ENCODE results near the gene GBF1. TPM values are rescaled to one million over a fixed set of nuclear protein-coding genes. Genes with fewer than 3 reads are reported as not detected.

GBF1 gene
- total and polyA plus RNA-seq, 11 donors, result 15.5 to 70.0 (median 48.2) TPM

GRCh38 chr10:102408728-102409603 lies 163.6 kb downstream of the GBF1 start:
- no peaks in the 10 kb centered on the region for H3K36me3 ChIP-seq
- peak overlapping the region in 10 of 12 donors; percentile 17 to 53 (median 42) for H3K4me3 ChIP-seq
- H3K27me3 ChIP-seq, result peaks cover 20 to 66% (median 39%) of the 10 kb centered on the region in 9 donors
- WGBS, 4 donors, result 1 to 6% (median 2%) methylated on average over 15 to 103 of the region's 103 CpGs
- H3K9me3 ChIP-seq, result no peaks in the 10 kb centered on the region
- peak in 2 of 5 donors; percentile 36 to 56 for DNase-seq
- H3K27ac ChIP-seq, result peak overlapping the region in 1 of 12 donors; percentile 99
- intact Hi-C loops (cut with DNase I), result loop anchor here in 2 of 10 donors (5.0 kb wide), 2 partner anchors 68 to 182 kb away; partner anchors contain the start of gene ELOVL3 (in 1 of the 2)
- ATAC-seq, result peak in 3 of 4 donors; percentile 6 to 60 (median 21)
- TF ChIP-seq POLR2A (IDR thresholded peaks at IDR 0.05), result no peak
- TF ChIP-seq, protein P1, sequence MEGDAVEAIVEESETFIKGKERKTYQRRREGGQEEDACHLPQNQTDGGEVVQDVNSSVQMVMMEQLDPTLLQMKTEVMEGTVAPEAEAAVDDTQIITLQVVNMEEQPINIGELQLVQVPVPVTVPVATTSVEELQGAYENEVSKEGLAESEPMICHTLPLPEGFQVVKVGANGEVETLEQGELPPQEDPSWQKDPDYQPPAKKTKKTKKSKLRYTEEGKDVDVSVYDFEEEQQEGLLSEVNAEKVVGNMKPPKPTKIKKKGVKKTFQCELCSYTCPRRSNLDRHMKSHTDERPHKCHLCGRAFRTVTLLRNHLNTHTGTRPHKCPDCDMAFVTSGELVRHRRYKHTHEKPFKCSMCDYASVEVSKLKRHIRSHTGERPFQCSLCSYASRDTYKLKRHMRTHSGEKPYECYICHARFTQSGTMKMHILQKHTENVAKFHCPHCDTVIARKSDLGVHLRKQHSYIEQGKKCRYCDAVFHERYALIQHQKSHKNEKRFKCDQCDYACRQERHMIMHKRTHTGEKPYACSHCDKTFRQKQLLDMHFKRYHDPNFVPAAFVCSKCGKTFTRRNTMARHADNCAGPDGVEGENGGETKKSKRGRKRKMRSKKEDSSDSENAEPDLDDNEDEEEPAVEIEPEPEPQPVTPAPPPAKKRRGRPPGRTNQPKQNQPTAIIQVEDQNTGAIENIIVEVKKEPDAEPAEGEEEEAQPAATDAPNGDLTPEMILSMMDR (IDR thresholded peaks at IDR 0.05), result no peak
- H3K4me1 ChIP-seq, result peaks cover 0 to 26% (median 9%) of the 10 kb centered on the region in 12 donors

DNA sequence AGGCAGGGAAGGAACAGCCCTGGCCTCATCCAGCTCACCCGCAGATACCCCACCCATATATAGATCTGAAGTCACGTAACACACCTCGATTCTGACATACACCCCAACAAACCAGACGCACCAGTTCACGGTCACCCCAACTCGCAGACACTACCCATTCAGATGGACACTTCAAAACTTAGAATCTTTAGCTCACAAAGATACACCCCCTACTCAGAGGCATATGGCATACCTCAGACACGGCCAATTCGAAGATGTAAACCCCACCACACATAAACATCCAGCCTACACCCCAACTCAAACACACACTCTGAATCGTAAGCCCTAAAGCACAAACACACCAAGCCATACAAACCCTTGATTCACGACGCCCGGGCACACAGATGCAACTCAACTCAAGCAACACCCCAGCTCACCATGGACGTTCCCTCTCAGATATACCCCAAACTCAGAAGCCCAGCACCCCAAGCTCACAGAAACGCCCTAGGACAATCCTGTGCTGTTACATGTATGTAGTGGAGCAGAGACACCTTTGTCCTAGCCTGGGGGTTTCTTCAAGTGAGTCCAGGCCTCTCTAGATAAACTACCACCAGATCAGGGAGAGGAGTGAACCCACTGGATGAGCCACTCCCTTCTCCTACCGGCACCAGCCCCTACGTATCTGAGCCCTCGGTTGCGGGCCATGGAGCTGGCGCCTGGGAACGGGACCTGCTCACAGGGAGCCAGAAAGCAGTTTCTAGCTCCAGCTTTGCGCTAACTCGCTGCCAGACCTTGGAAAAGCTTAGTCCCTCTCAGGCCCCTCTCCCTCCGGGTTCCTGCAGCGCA lies 164.5 kb downstream of the GBF1 start:
- no peaks in the 10 kb centered on the region for H3K36me3 ChIP-seq
- ATAC-seq, result no peak
- peak overlapping the region in 11 of 12 donors; percentile 9 to 53 (median 39) for H3K4me3 ChIP-seq
- DNase-seq, result no peak
- H3K27me3 ChIP-seq, result peaks cover 20 to 75% (median 43%) of the 10 kb centered on the region in 9 donors
- intact Hi-C loops (cut with DNase I), result loop anchor here in 3 of 10 donors (5.0 to 10.0 kb wide), 3 partner anchors 67 to 245 kb away; partner anchors contain the start of gene ELOVL3 (in 1 of the 3)
- no peaks in the 10 kb centered on the region for H3K9me3 ChIP-seq
- TF ChIP-seq, protein P1 (IDR thresholded peaks at IDR 0.05), result no peak
- TF ChIP-seq POLR2A (IDR thresholded peaks at IDR 0.05), result no peak
- WGBS, 4 donors, result 34 to 50% (median 39%) methylated on average over 16 to 24 of the region's 24 CpGs
- peaks cover 0 to 26% (median 9%) of the 10 kb centered on the region in 12 donors for H3K4me1 ChIP-seq
- H3K27ac ChIP-seq, result peak overlapping the region in 1 of 12 donors; percentile 99

- intact Hi-C loops (cut with DNase I), result loop anchor here in 1 of 10 donors (10.0 kb wide), 1 partner anchor 246 kb away; no protein-coding TSS in a partner anchor
Measured at GRCh38 chr10:102410429-102411073, 165.2 kb downstream of the GBF1 start.

More at GRCh38 chr10:102410429-102411073, 165.2 kb downstream of the GBF1 start:
- WGBS, 4 donors, result 2 to 11% (median 4%) methylated on average over 3 to 48 of the region's 48 CpGs
- Histone ChIP-seq H3K27ac (peak overlapping the region in 1 of 12 donors; percentile 99), H3K36me3 (no peaks in the 10 kb centered on the region), H3K27me3 (peaks cover 24 to 82% (median 49%) of the 10 kb centered on the region in 9 donors), H3K4me1 (peaks cover 0 to 26% (median 9%) of the 10 kb centered on the region in 12 donors), H3K4me3 (peak overlapping the region in 11 of 12 donors; percentile 6 to 50 (median 32)), H3K9me3 (no peaks in the 10 kb centered on the region)
- DNase-seq (peak in 1 of 5 donors; percentile 22), ATAC-seq (peak in 1 of 4 donors; percentile 33)
- TF ChIP-seq, protein P1 (IDR thresholded peaks at IDR 0.05), result no peak
